Subcutaneous abdominal adipose tissue (tissue), 5 donors: ENCODE data around the gene CTNND2.

Source experiments
- H3K27ac ChIP-seq: one replicate; pipeline ENCODE4 v1.7.0; 2013; ENCODE audit warnings: low read depth, mild to moderate bottlenecking, inconsistent platforms, low read length, moderate library complexity
- H3K27me3 ChIP-seq, 5 donors: one replicate each; pipeline ENCODE4 v1.7.0; 2013; ENCODE audit warnings: low read length in 5 of 5, inconsistent platforms in 1 of 5; ENCODE audit not compliant: control insufficient read depth in 5 of 5, insufficient read depth in 4 of 5
- H3K36me3 ChIP-seq, 5 donors: one replicate each; pipeline ENCODE4 v1.7.0; 2013; ENCODE audit warnings: low read length in 5 of 5; ENCODE audit not compliant: control insufficient read depth in 5 of 5, insufficient read depth in 5 of 5
- H3K4me1 ChIP-seq, 5 donors: one replicate each; pipeline ENCODE4 v1.7.0; 2013; ENCODE audit warnings: low read length in 5 of 5, mild to moderate bottlenecking in 3 of 5, moderate library complexity in 1 of 5; ENCODE audit not compliant: control insufficient read depth in 5 of 5, insufficient read depth in 5 of 5
- H3K4me3 ChIP-seq, 5 donors: one replicate each; pipeline ENCODE4 v1.7.0; 2013; ENCODE audit warnings: low read length in 5 of 5, low read depth in 1 of 5
- H3K9ac ChIP-seq, 5 donors: one replicate each; pipeline ENCODE4 v1.7.0; 2013; ENCODE audit warnings: low read length in 5 of 5, mild to moderate bottlenecking in 4 of 5, moderate library complexity in 3 of 5
- H3K9me3 ChIP-seq, 5 donors: one replicate each; pipeline ENCODE4 v1.7.0; 2013; ENCODE audit warnings: low read length in 5 of 5; ENCODE audit not compliant: control insufficient read depth in 5 of 5
- donor health status: healthy.
- donor health status: healthy.
- donor health status: healthy.
- donor health status: healthy.
- donor health status: healthy.

The CTNND2 gene

DNA sequence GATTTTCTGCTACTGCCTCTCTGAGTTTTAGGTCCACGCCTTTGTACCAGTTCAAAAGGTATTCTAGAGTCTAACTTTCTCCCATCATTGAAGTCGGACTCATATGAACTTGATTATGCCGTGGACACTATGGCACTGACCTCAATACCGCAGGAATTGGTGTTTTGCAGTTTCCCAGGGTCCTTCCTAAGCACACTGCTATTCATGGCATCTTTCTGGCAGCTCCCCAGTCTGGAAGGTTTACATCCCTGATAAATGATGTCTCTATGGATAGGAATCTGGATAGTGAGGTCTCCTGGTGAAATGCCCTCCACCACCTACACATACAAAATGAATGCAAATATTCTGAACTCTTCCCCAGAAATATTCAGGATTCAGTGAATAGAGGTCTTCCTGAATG is 422.2 kb downstream of the CTNND2 start:
- Histone ChIP-seq H3K4me1 (no peaks in the 10 kb centered on the region), H3K9ac (no peak overlapping the region), H3K9me3 (no peaks in the 10 kb centered on the region), H3K27ac (no peak overlapping the region), H3K4me3 (no peak overlapping the region), H3K36me3 (no peaks in the 10 kb centered on the region), H3K27me3 (no peaks in the 10 kb centered on the region)

DNA sequence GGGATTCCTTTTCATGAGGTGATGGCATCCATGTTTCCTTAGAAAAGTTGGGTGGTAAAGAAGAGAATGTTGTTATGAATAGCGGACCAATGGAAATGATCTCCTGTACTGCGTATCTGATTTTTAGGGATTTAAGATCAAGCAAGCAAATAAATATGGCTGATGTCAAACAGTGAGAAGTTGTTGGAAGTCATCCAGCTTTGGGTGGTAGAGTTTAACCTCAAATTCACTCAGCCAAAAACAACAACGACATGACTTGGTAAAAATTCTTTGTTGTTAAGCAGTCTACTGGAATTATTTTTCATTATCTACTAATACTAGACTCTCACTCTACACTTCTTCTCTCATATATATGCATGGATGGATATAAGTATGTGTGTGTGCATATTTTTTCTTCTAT is 426.5 kb downstream of the CTNND2 start:
- no peak overlapping the region for H3K4me3 ChIP-seq

DNA sequence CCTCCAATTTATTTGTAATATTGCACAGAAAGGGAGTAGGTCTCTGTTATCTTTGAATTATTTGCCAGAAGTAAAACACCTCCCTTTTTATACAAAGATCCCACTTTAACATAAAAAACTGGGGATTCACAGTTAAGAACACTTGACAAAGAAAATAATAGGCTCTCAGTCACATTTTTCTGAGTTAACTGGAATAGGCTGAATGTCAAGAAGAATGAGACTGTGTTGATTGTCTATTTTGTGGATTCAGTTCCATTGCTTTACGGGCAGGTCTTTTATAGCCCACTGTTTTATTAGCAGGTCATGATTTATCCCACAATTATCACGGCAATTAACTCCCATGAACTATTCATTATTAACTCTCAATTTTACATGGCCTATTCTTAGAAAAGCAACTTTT is 427.4 kb downstream of the CTNND2 start:
- Histone ChIP-seq H3K27me3 (no peaks in the 10 kb centered on the region), H3K36me3 (no peaks in the 10 kb centered on the region), H3K4me1 (no peaks in the 10 kb centered on the region), H3K27ac (no peak overlapping the region), H3K9ac (no peak overlapping the region), H3K9me3 (no peaks in the 10 kb centered on the region), H3K4me3 (no peak overlapping the region)

More for the DNA sequence above, 426.5 kb downstream of the CTNND2 start:
- no peaks in the 10 kb centered on the region for H3K27me3 ChIP-seq
- no peaks in the 10 kb centered on the region for H3K36me3 ChIP-seq
- H3K9me3 ChIP-seq, result no peaks in the 10 kb centered on the region
- no peak overlapping the region for H3K9ac ChIP-seq
- H3K27ac ChIP-seq, result no peak overlapping the region
- no peaks in the 10 kb centered on the region for H3K4me1 ChIP-seq

DNA sequence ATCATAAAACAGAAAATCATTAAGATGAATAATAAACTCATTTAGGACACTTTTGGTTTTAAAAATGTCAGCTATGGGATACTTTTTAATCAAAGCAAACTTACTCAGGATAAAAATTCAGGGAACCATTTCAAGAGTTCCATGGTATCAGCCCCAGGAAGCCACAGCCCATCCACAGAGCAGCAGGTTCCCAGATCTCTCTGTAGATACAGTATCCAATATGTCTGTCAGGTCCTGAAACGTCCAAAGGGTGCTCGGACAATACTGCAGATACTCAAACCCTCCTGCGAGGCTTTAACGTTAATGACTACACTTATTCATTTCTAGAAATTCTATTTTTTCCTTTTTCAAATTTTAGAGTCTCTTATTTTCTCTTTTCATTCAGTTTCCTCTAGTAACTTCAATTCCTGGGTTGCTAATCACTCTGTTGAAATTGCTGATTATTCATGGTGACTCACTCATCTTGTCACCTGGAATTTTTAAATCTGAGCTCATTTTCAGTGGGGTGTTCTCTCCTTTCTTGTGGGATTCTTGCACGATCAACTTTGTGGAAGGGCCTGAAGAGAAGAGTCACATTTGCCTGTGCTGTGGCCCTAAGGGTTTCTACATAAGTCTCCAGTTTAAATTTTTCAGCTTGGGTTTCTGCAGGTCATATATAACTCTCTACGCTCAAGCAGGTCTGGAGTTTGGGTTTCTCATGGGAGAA is 435.8 kb downstream of the CTNND2 start:
- no peaks in the 10 kb centered on the region for H3K27me3 ChIP-seq
- peaks cover 0 to 11% (median 6%) of the 10 kb centered on the region in 5 donors for H3K4me1 ChIP-seq
- H3K27ac ChIP-seq, result no peak overlapping the region
- H3K4me3 ChIP-seq, result no peak overlapping the region
- H3K9ac ChIP-seq, result no peak overlapping the region
- no peaks in the 10 kb centered on the region for H3K9me3 ChIP-seq
- no peaks in the 10 kb centered on the region for H3K36me3 ChIP-seq

DNA sequence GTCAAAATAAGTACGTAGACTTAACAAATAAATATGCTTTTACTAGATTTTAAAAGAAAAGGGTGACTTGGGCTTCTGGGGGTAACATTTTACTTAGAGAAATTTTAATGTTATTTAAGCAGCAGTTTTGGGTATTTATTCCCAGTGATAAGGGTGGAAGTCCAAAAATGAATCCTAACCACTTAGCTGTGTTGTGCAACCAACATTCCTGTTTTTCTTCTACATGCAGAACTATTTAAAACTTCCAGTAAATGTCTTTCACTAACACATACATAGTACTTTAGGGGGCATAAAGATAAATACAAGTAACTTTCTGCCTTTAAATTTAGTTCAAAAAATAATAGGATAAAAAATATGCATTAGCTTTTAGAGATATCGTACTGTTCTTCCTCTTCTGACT is 436.7 kb downstream of the CTNND2 start:
- Histone ChIP-seq H3K4me3 (no peak overlapping the region), H3K9me3 (no peaks in the 10 kb centered on the region), H3K27me3 (no peaks in the 10 kb centered on the region), H3K36me3 (no peaks in the 10 kb centered on the region), H3K4me1 (peaks cover 0 to 11% (median 6%) of the 10 kb centered on the region in 5 donors), H3K9ac (no peak overlapping the region), H3K27ac (no peak overlapping the region)

DNA sequence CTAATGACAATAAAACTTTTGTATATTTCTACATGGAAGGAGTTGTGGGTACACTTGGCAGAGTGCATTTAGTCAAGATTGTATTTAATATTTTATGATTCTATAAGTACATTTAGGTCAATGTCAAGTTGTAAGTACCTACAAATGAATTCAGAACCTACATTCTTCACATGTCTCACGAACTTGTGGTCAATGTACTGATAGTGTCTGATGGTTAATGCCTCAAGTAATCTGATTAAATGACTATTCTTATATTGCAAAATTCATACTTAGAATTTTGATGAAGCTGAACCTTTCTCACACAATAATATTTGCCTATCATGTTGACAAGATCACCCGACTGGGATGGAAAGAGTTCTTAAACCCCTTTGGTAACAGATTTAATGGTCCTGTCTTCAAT is 444.5 kb downstream of the CTNND2 start:
- Histone ChIP-seq H3K4me3 (no peak overlapping the region), H3K27ac (no peak overlapping the region), H3K36me3 (no peaks in the 10 kb centered on the region)

DNA sequence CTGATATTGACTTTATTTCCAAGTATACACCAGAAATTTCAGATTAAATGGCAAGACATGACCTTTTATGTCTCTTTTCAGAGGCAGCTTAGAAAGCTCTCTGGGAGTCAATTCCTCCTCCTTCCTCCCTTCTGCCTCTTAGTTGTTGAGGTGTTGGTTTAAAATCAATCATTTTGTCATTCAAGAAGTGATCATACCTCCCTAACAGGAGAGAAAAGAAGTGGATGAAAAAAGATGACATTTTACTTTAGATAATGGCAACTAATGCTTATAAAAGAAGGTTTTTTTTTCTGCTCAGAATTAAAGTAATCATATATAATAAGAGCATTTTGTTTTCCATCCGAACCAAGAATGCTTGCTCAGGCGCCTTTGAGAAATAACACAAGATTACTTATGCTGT is 448.7 kb downstream of the CTNND2 start:
- no peaks in the 10 kb centered on the region for H3K36me3 ChIP-seq
- H3K4me1 ChIP-seq, result no peaks in the 10 kb centered on the region
- H3K27ac ChIP-seq, result no peak overlapping the region
- H3K9ac ChIP-seq, result no peak overlapping the region
- no peaks in the 10 kb centered on the region for H3K27me3 ChIP-seq
- H3K9me3 ChIP-seq, result no peaks in the 10 kb centered on the region
- no peak overlapping the region for H3K4me3 ChIP-seq

More for the DNA sequence above, 444.5 kb downstream of the CTNND2 start:
- Histone ChIP-seq H3K27me3 (no peaks in the 10 kb centered on the region), H3K9ac (no peak overlapping the region), H3K4me1 (no peaks in the 10 kb centered on the region), H3K9me3 (no peaks in the 10 kb centered on the region)

DNA sequence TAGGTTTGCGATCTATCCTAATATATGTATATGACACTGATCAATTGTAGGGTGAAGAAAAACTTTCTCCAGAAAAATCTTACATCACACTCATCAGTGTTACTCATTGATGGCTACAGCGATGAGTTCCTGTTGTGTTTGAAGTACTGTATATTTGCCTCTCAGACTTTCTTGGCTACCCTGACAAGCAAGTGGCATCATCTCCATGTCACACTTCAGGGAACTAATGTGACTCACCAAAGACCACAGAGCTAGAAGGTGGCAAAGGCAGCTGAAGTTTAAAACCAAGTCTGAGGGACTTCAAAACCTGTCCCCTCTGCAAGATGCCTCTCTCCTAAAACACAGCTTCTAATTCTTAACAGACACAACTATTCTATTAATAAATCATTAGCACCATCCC is 451.4 kb downstream of the CTNND2 start:
- Histone ChIP-seq H3K36me3 (no peaks in the 10 kb centered on the region), H3K27ac (no peak overlapping the region), H3K9me3 (no peaks in the 10 kb centered on the region), H3K27me3 (no peaks in the 10 kb centered on the region), H3K4me1 (no peaks in the 10 kb centered on the region), H3K4me3 (no peak overlapping the region), H3K9ac (no peak overlapping the region)

DNA sequence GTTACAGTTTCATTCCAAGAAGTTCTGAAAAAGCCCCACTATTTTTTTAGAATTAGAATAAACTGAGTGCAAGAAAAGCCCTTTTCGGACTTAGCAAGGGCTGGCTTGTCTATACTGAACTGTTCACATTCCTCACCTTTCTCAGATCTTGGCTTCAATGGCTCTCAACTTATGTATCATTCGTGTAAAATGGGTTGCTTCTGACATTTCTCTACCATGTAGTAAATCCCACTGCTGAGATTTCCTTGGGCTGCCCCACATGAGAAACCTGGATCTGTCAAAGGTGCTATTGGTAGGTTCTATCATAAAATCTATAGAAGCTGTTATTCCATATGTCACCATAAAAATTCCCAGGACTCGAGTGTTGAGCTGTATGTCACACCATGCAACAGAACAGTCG is 454.3 kb downstream of the CTNND2 start:
- no peaks in the 10 kb centered on the region for H3K9me3 ChIP-seq
- no peaks in the 10 kb centered on the region for H3K27me3 ChIP-seq
- H3K4me1 ChIP-seq, result no peaks in the 10 kb centered on the region
- H3K36me3 ChIP-seq, result no peaks in the 10 kb centered on the region
- no peak overlapping the region for H3K4me3 ChIP-seq
- H3K9ac ChIP-seq, result no peak overlapping the region
- no peak overlapping the region for H3K27ac ChIP-seq

DNA sequence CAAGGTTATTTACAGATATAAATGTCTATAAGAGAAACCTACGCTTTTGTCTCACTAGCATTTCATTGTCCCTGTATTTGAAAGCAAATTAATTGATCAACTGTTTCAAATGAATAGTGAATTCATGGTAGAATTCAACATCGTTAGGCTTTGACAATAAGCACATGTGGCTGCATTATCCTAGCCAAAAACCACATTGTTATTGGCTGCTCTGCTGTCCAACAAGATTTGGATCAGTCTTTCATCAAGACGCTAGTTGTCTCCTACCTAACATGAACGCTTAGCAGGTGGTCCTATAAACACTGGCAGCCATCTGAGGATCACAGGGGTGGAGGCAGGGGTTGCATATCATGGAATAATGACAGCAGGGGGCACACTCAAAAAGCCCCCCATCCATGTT is 455.0 kb downstream of the CTNND2 start:
- no peaks in the 10 kb centered on the region for H3K9me3 ChIP-seq
- no peaks in the 10 kb centered on the region for H3K36me3 ChIP-seq
- H3K9ac ChIP-seq, result no peak overlapping the region
- H3K27me3 ChIP-seq, result no peaks in the 10 kb centered on the region
- no peaks in the 10 kb centered on the region for H3K4me1 ChIP-seq
- no peak overlapping the region for H3K27ac ChIP-seq
- no peak overlapping the region for H3K4me3 ChIP-seq
